Measurements from ENCODE around the gene CCL27. TPM values are rescaled to one million over a fixed set of nuclear protein-coding genes. Genes with fewer than 3 reads are reported as not detected.

The CCL27 gene
- total and polyA plus RNA-seq, 4 experiments from 2014 or later: 0.59 TPM; not detected in 3

DNA sequence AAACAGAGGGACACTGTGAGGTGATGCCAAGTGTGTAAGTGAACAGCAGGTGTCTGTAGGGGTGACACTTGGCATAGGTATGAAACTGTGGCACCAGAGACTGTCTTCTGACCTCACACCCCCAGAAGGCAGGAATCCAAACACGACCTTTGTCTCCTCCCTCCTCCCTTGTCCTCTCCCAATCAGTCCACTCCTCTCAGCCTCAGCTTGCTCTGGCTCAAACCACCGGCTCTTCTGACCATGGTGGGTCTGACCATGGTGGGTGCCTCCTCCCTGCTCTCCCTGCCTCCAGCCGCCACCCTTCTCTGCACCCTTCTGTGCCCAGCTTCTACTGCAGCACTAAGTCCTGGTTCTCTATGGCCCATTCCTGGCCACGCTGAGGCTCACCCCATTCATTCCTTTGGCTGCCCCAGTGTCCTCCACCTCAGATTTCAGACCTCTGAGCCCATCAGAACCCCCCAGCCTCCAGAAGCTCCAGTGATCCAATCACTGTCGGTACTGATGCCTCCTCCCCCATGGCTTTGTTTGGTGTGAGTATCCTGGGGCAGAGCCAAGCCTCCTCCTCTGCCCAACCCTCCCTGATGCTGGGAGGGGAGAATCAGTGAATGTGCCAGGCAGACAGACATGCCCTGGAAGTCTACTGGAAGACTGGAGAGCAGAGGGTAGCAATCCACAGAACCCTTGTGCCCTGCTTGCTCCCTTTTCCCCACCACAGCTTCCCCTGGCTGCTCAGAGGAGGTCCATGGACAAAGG is 31.9 kb downstream of the CCL27 start:
- Histone ChIP-seq H3K9me3 (ENCODE audit: control insufficient read depth in 1 of 2, low read length in 2 of 2) (no peaks in the 10 kb centered on the region), H3K4me1 (ENCODE audit: insufficient read depth, low read length) (peaks cover 25% of the 10 kb centered on the region), H3K27me3 (ENCODE audit: insufficient read depth, low read length) (peaks cover 35% of the 10 kb centered on the region), H3K36me3 (ENCODE audit: insufficient read depth, low read length) (no peaks in the 10 kb centered on the region), H3K27ac (ENCODE audit: low read depth, low read length) (no peak overlapping the region), H3K4me3 (ENCODE audit: low read length in 2 of 2) (no peak overlapping the region)
- POLR2A ChIA-PET (ENCODE audit: partially characterized antibody): interaction anchor here (1.6 kb wide), 2 partner anchors 10 to 13 kb away, joined by 4 to 5 read pairs; partner anchors contain the start of gene DCTN3
- Mint-ChIP-seq H3K27me3 (peaks cover 24 to 27% of the 10 kb centered on the region in 2 donors), H3K4me1 (peaks cover 16 to 54% (median 23%) of the 10 kb centered on the region in 4 donors), H3K36me3 (peaks cover 3 to 7% of the 10 kb centered on the region in 2 donors), H3K27ac (peak overlapping the region in 3 of 7 donors; percentile 25 to 50 (median 35)), H3K4me3 (peak overlapping the region in 4 of 8 donors; percentile 4 to 63 (median 40)), H3K9me3 (peaks cover 0 to 3% (median 0%) of the 10 kb centered on the region in 8 donors)
- DNase-seq: no peak
- intact Hi-C loops (cut with micrococcal nuclease): loop anchor here (5.0 kb wide), 1 partner anchor 108 kb away; the partner anchor contains the start of gene ENHO
- CTCF ChIA-PET (ENCODE audit: partially characterized antibody): interaction anchor here (0.8 to 10.5 kb wide), 3 partner anchors 8 to 16 kb away, joined by 3 to 235 read pairs (median 4); partner anchors contain the start of genes GALT and RPP25L

DNA sequence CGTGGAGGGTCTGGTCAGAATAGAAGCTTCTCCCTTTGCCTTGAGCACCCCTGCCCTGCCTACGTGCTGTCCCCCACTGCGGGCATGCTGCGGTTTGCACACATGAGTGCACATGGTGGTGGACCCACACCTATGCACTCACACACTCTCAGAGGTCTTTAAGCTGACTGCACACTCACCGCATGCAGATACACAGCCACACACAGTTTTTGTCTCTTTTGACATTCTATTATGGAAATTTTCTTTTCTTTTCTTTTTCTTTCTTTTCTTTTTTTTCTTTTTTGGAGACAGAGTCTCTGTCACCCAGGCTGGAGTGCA is 33.0 kb downstream of the CCL27 start:
- Histone ChIP-seq H3K4me3 (ENCODE audit: low read length in 2 of 2) (peak overlapping the region in 1 of 2 donors; percentile 37), H3K36me3 (ENCODE audit: insufficient read depth, low read length) (no peaks in the 10 kb centered on the region), H3K27ac (ENCODE audit: low read depth, low read length) (no peak overlapping the region), H3K27me3 (ENCODE audit: insufficient read depth, low read length) (peaks cover 44% of the 10 kb centered on the region), H3K4me1 (ENCODE audit: insufficient read depth, low read length) (peaks cover 22% of the 10 kb centered on the region), H3K9me3 (ENCODE audit: control insufficient read depth in 1 of 2, low read length in 2 of 2) (no peaks in the 10 kb centered on the region)
- H3K27me3 Mint-ChIP-seq: peaks cover 27 to 29% of the 10 kb centered on the region in 2 donors
- peaks cover 0 to 2% of the 10 kb centered on the region in 2 donors for H3K36me3 Mint-ChIP-seq
- no peak for DNase-seq
- POLR2A ChIA-PET (ENCODE audit: partially characterized antibody): interaction anchor here (1.1 to 1.7 kb wide), 5 partner anchors 8 to 34 kb away, joined by 3 to 15 read pairs (median 8); partner anchors contain the start of genes DCTN3, RPP25L and SIGMAR1
- peak overlapping the region; percentile 71 to 93 (median 86) for H3K4me3 Mint-ChIP-seq
- intact Hi-C loops (cut with micrococcal nuclease): no loop called here
- CTCF ChIA-PET (ENCODE audit: partially characterized antibody): interaction anchor here (0.9 to 10.5 kb wide), 5 partner anchors 8 to 71 kb away, joined by 3 to 235 read pairs (median 4); partner anchors contain the start of genes DCTN3, GALT, RPP25L and SIGMAR1
- H3K4me1 Mint-ChIP-seq: peaks cover 14 to 50% (median 20%) of the 10 kb centered on the region in 4 donors
- H3K9me3 Mint-ChIP-seq: peaks cover 0 to 3% (median 0%) of the 10 kb centered on the region in 8 donors
- H3K27ac Mint-ChIP-seq: peak overlapping the region in 1 of 7 donors; percentile 22

DNA sequence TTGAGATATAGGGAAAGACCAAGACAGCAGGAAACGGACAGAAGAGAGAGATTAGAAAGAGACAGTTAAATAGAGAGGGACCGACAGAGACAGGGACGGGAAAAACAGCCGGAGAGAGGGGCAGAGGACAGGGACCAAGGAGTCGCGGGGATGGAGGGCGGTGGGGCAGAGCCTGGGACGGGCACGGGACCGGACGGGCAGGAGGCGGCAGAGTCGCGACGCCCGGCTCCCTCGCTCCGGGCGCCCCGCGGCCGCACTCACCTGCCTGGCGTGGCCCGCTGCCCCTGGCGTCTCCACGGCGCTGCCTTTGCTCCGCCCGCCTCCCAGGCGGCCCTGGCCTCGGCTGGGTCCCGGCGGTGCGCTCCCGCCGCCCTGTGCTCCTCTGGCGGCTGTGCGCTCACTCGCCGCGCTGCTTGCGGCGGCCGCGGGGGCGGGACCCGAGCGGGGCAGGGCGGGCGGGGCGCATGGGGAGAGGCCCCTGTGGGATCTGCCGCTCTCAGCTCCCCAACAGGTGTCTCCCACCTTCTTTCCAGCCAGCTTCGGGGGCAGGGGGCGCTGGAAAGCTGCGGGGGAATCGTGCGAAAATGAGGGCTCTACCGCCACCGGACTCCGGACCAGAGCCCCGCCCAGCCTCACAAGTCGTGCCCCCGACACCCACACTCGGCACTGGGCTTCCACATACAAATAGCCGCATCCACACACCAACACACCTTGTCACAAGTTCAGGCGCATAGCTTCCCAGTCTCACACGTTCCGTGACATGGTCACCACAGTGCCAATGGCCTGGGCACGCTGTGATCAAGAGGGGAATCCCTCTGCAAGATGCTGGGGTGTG is 33.6 kb downstream of the CCL27 start, which contains the start of gene ARID3C:
ARID3C (minus strand) TSS at position 411 of the 835 bp plus-strand sequence. CDS start 1,052 bp downstream, outside the sequence.
- ChIA-PET POLR2A (ENCODE audit: partially characterized antibody) (interaction anchor here (1.1 to 1.7 kb wide), 5 partner anchors 8 to 34 kb away, joined by 3 to 15 read pairs (median 8); partner anchors contain the start of genes DCTN3, RPP25L and SIGMAR1), CTCF (ENCODE audit: partially characterized antibody) (interaction anchor here (0.9 to 10.5 kb wide), 6 partner anchors 8 to 72 kb away, joined by 3 to 235 read pairs (median 4); partner anchors contain the start of genes DCTN3, GALT, RPP25L and SIGMAR1)

DNA sequence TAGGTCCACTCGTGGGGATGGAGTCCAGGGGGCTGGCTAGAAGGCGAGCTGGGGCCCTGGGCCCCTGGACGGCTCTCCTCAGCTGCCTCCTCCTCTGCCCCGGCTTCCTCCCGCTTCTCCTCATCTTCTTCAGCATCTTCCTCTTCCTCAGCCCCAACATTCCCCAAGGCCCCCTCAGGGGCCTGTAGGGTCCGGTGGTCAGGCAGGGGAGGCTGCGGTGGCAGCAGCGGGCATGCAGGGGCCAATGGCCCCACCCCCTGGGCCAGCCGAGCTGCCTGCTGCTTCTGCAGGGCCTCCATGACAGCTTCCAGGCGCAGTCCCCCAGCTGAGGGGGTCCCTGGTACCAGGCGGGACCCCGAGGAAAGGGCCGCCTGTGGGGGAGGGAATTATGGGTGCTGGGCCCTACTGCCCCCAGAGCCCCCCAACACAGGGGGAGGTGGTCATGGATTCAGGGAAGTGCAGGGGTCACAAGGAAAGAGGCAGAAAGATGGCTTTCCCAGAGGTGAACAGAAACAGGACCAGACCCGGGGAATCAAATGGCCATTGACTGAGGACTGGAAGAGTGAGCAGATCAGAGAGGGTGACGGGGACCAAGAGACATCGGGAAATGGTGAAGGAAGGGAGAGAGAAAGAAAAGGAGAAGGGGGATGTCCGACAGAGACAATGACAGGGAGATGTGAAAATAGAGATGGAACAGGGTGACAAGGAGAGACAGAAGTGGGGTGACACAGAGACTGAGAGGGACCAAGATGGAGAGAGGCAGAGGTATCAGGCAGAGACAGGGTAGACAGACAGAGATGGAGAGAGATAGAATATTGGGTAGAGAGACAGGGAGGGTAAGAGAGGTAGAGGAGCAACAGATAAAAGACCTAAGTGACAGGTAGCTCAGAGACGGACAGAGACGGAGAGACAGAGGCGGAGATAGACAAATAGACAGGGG is 34.5 kb downstream of the CCL27 start:
- peaks cover 35 to 39% of the 10 kb centered on the region in 2 donors for H3K27me3 Mint-ChIP-seq
- DNase-seq: no peak
- H3K9me3 Mint-ChIP-seq: peaks cover 0 to 3% (median 0%) of the 10 kb centered on the region in 8 donors
- no peaks in the 10 kb centered on the region for H3K36me3 Mint-ChIP-seq
- peak overlapping the region in 1 of 2 donors; percentile 15 for H3K4me3 ChIP-seq (ENCODE audit: low read length in 2 of 2)
- peaks cover 56% of the 10 kb centered on the region for H3K27me3 ChIP-seq (ENCODE audit: insufficient read depth, low read length)
- H3K9me3 ChIP-seq (ENCODE audit: control insufficient read depth in 1 of 2, low read length in 2 of 2): no peaks in the 10 kb centered on the region
- no peak overlapping the region for H3K27ac ChIP-seq (ENCODE audit: low read depth, low read length)
- peak overlapping the region; percentile 79 to 97 (median 86) for H3K4me3 Mint-ChIP-seq
- H3K4me1 ChIP-seq (ENCODE audit: insufficient read depth, low read length): peaks cover 27% of the 10 kb centered on the region
- peaks cover 12 to 46% (median 20%) of the 10 kb centered on the region in 4 donors for H3K4me1 Mint-ChIP-seq
- no peaks in the 10 kb centered on the region for H3K36me3 ChIP-seq (ENCODE audit: insufficient read depth, low read length)
- CTCF ChIA-PET (ENCODE audit: partially characterized antibody): interaction anchor here (1.3 to 10.5 kb wide), 4 partner anchors 10 to 24 kb away, joined by 4 to 235 read pairs (median 6); partner anchors contain the start of genes GALT, RPP25L and SIGMAR1
- H3K27ac Mint-ChIP-seq: peak overlapping the region in 5 of 7 donors; percentile 6 to 90 (median 40)
- POLR2A ChIA-PET (ENCODE audit: partially characterized antibody): interaction anchor here (1.1 to 1.7 kb wide), 2 partner anchors 8 to 15 kb away, joined by 3 to 15 read pairs; partner anchors contain the start of gene DCTN3
- intact Hi-C loops (cut with micrococcal nuclease): loop anchor here (1.0 kb wide), 1 partner anchor 8 kb away; the partner anchor contains the start of gene DCTN3

More for the DNA sequence above, 33.6 kb downstream of the CCL27 start, which contains the start of gene ARID3C:
- H3K4me3 Mint-ChIP-seq: peak within 1 kb of the TSS; percentile 84 to 97 (median 87)
- intact Hi-C loops (cut with micrococcal nuclease): loop anchor here (1.0 kb wide), 1 partner anchor 9 kb away; the partner anchor contains the start of gene DCTN3
- peak within 1 kb of the TSS in 6 of 7 donors; percentile 6 to 90 (median 41) for H3K27ac Mint-ChIP-seq
- peaks cover 0 to under 1% of the 10 kb centered on the region in 2 donors for H3K36me3 Mint-ChIP-seq
- Histone ChIP-seq H3K9me3 (ENCODE audit: control insufficient read depth in 1 of 2, low read length in 2 of 2) (no peaks in the 10 kb centered on the region), H3K4me1 (ENCODE audit: insufficient read depth, low read length) (peaks cover 22% of the 10 kb centered on the region), H3K27ac (ENCODE audit: low read depth, low read length) (no peak within 1 kb of the TSS), H3K4me3 (ENCODE audit: low read length in 2 of 2) (peak within 1 kb of the TSS in 1 of 2 donors; percentile 37), H3K36me3 (ENCODE audit: insufficient read depth, low read length) (no peaks in the 10 kb centered on the region), H3K27me3 (ENCODE audit: insufficient read depth, low read length) (peaks cover 50% of the 10 kb centered on the region)
- peaks cover 12 to 47% (median 17%) of the 10 kb centered on the region in 4 donors for H3K4me1 Mint-ChIP-seq
- DNase-seq: peak; percentile 24 to 51 (median 40)
- peaks cover 31 to 34% of the 10 kb centered on the region in 2 donors for H3K27me3 Mint-ChIP-seq
- peaks cover 0 to 3% (median 0%) of the 10 kb centered on the region in 8 donors for H3K9me3 Mint-ChIP-seq

DNA sequence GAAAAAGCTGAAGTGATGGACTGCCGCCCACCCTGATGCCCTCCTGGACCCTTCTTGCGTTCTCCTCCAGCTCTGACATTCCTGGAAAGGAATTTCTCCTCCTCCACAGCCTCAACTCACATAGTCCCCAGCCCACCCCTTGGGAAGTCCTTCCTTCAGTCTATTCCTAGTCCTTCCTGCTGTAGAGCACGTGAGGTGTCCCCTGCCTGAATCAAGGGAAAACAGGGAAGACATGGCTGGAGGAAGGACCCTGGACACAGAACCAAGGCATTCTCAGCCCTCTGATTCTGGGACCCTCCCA is 37.3 kb downstream of the CCL27 start:
- Mint-ChIP-seq H3K4me1 (peaks cover 17 to 48% (median 26%) of the 10 kb centered on the region in 4 donors), H3K4me3 (no peak overlapping the region), H3K27me3 (peaks cover 45 to 55% of the 10 kb centered on the region in 2 donors), H3K9me3 (peaks cover 0 to 3% (median 0%) of the 10 kb centered on the region in 8 donors), H3K27ac (peak overlapping the region in 1 of 7 donors; percentile 33), H3K36me3 (peaks cover 0 to 4% of the 10 kb centered on the region in 2 donors)
- DNase-seq: no peak
- no peak overlapping the region for H3K4me3 ChIP-seq (ENCODE audit: low read length in 2 of 2)
- H3K9me3 ChIP-seq (ENCODE audit: control insufficient read depth in 1 of 2, low read length in 2 of 2): no peaks in the 10 kb centered on the region
- CTCF ChIA-PET (ENCODE audit: partially characterized antibody): interaction anchor here (1.1 to 2.5 kb wide), 4 partner anchors 9 to 21 kb away, joined by 3 to 17 read pairs (median 4); no protein-coding TSS in a partner anchor
- H3K4me1 ChIP-seq (ENCODE audit: insufficient read depth, low read length): peaks cover 34% of the 10 kb centered on the region
- peaks cover 66% of the 10 kb centered on the region for H3K27me3 ChIP-seq (ENCODE audit: insufficient read depth, low read length)
- H3K27ac ChIP-seq (ENCODE audit: low read depth, low read length): no peak overlapping the region
- no peaks in the 10 kb centered on the region for H3K36me3 ChIP-seq (ENCODE audit: insufficient read depth, low read length)
- POLR2A ChIA-PET (ENCODE audit: partially characterized antibody): interaction anchor here (1.9 to 2.3 kb wide), 2 partner anchors 12 to 22 kb away, joined by 6 to 12 read pairs; partner anchors contain the start of genes GALT and SIGMAR1
- intact Hi-C loops (cut with micrococcal nuclease): no loop called here

Measured in CD4-positive, alpha-beta memory T cell (primary cell).